NCI-H146 treated with DMSO at 0.1 percent for 48 hours (cell line): ENCODE data around the gene POLDIP3.

Source experiments
- DNase-seq: peaks from one replicate; lab custom pipeline; 2025; ENCODE audit not compliant: unreplicated experiment; lab: John Stamatoyannopoulos, UW

The POLDIP3 gene, protein sequence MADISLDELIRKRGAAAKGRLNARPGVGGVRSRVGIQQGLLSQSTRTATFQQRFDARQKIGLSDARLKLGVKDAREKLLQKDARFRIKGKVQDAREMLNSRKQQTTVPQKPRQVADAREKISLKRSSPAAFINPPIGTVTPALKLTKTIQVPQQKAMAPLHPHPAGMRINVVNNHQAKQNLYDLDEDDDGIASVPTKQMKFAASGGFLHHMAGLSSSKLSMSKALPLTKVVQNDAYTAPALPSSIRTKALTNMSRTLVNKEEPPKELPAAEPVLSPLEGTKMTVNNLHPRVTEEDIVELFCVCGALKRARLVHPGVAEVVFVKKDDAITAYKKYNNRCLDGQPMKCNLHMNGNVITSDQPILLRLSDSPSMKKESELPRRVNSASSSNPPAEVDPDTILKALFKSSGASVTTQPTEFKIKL

DNA sequence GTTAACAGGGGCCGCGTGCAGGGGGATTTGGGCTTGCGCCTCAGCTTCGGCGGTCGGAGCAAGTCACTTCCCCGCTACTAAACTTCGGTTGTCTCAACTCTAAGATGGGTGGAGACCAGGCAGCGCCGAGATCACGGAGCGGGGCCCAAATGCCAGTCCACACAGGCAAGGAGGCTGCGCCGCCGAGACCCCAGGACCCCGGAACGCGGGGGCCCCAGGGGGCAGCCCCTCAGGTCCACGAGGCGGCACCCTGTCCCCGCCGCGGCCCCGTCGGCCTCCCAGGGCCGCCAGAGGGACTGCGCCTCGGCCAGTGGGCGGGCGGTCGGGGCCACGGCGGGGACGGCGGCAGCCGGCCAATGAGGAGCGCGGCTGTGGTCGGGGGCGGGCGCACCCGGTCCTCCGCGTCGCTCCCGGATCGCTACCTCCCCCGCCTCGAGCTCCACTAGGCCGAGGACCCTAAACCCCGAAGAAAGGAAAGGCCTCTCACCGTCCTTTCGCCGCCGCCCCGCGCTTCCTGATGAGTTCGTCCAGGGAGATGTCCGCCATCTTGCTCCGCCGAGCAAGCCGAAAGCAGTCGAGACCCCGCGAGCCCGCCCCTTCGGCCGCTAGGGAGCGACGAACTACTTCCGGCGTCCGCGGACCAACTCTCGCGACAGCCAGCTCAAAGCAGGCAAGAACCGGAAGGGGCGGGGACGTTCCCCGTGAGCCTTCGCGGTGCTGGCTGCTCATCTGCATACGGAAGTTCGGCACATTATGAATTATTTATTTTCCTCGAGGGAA is at the start of gene POLDIP3:
POLDIP3 (minus strand) TSS at position 572 of the 780 bp plus-strand sequence; CDS start at position 546, 26 bp downstream.
- DNase-seq = peak; percentile 98

DNA sequence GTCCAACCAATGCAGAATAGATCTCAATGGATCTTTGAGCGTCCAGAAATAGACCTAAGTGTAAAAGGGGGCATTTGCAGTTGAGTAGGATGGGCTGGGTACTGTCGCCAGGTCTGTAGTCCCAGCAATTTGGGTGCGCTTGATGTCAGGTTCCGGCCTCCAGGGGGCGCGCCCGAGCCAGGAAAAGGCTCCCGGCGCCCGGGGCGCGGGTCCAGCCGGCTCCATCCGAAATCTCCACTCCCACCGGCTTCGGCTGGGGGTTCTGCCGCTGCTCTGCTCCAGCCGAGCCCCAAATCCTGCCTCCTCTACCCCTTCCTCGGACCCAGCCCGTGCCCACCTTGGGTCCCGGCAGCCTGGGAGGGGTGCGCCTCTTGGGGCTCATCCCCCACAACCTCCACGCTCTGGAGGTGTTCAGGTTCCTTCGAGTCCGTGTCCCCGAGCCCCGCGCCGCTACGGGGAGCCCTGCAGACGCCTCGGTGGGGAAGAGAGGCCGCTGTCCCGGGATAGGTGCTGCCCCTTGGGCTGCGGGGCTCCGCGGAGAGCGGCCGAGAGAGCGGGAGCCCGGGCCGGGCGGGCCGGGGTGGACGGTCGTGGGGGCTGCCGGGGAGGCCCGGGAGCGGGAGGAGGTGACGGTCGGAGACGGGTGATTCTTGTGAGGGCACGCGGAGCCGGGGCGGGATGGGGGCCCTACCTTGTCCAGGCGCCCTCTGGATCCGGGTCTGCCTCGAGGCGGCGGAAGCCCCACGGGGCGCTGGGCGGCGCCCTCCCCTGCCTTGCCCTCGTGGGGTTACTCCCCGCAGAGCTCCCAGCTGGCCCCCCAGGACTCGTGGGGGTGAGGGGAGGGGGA is 47.5 kb upstream of the POLDIP3 start:
- DNase-seq = peak; percentile 18

DNA sequence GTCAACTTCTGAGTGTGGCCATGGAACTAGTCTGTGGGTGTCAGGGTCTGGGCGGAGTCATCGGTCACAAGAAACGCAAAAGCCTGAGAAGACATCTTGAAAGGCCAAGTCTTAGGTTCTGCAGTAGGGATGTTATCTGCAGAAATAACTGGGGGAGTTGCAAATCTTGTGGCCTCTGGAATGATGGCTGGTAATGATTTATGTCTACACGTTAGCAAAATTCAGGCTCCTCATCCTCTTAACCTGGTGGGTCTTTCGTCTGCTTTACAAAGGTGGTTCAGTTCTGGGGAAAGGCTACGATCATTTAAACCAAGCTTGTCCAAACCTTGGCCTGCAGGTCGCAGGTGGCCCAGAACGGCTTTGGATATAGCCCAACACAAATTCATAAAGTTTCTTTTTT is 41.9 kb upstream of the POLDIP3 start:
- DNase-seq = no peak

DNA sequence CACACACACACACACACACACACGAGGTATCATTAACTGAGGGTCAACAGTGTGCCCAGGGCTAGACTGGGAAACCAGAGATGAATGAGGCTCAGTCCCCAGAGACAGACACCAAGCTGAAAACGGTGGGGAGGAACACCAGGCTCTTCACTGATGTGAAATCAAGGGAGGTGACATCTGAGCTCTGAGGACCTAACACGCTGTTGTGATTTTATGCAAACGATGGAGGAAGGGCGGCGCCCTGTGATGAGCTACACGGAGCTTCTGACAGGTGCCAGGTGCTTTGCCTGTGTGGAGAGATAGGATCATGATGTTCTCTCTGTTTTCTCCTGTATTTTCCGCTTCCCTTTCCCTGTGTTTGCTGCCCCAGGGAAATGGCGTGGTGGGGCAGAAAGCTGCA is 41.0 kb upstream of the POLDIP3 start:
- DNase-seq = peak; percentile 32

DNA sequence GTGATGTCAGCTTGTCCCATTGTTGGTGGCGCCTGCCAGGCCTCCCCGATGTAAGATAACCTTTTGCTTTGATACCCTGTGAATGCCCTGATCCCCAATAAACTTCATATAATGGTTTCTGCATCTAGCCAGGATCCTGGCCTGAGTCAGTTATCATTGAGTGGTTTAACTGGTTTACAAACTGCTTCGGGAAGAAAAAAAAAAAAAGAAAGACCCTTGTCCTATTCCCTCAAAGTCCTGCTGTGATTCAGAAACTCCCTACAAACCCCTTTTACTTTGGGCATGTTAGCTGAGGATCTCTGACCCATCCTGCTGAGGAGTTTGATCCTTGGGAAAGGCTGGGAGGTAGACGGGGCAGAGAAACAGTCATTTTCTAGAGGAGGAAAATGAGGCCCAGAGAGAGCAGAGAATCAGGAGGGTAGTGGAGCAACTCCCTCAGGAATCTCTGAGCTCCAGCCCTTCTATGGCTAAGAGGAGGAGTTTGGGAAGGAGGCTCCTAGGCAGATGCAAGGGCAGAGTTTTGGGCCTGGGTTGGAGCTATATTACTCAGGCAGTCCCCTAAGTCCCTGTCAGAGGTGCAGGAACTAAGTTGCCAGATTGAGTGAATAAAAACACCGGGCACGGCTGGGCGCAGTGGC is 39.9 kb upstream of the POLDIP3 start:
- no peak for DNase-seq

DNA sequence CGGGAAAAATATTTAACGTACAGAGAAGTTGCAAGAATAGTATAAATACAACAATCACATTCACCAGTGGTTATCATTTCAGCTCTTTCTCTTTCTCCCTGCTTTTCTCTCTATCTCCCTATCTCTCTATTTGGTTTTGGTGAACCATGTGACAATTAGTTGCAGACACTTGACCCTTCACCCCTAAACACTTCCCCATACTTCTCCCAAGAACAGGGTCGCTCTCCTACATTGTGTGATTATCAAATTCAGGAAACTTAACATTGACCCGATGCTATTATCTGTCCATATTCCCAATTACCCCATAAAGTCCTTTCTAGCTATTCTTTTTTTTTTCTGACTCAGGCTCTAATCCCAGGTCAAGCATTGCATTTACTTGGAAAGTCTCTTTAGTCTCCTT is 39.3 kb upstream of the POLDIP3 start:
- no peak for DNase-seq

DNA sequence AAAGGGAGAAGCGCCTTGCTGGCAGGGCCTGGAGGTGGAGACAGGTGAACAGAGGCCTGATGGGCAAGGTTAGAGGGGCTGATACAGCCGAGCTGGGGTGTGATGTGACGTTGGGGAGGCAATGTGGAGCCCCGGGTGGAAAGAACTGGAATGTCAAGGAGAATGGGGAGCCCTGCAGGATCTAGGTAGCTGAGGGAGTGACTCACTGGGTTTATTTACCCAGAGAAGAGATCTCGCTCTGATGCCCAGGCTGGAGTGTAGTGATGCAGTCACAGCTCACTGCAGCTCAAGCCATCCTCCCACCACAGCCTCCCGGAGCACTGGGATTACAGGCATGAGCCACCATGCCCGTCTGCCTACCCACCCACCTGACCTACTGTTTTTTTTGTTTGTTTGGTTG is 36.5 kb upstream of the POLDIP3 start:
- DNase-seq = no peak

DNA sequence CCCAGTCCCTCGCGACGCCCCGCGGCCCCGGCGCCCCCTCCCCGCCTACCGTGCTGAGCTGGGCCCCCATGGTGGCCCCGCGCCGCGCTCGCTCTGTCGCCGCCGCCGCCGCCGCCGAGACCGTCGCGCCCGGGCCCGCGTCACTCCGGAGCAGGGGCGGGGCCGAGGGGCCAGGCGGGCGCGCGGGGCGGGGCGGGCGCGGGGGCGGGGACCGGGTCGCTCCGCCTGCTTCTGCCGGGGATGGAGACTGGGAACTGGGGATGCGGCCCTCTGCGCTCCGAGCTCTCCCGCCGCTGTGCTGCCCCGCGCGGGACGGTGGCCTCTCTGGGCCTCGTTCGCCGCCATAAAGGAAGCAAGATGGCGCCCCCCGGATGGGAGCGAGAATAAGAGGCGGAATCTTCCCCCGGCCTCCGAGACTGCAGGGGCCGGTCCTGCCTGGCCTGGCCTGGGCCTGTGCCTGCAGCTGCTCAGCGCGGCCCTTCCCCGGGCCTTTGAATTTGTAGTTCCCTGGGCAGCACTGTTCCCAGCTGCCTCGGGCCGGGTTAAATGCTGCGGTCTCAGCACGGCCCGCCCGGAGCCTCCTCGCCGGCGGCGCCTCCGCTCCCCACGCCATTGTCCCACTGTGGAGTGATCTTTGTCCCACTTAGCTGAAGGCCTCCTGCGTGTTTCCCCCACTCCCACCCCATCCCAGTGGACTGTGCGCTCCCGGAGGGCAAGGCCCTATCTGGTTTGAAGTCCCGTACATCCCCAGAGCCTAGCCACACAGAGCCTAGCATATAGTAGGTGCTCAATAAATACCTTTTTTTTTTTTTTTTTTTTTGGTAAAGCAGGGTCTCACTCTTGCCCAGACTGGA is 34.8 kb upstream of the POLDIP3 start, which contains the start of gene CYB5R3:
CYB5R3 (minus strand) TSS at position 147 of the 854 bp plus-strand sequence; CDS start at position 70, 77 bp downstream.
- peak; percentile 42 for DNase-seq

DNA sequence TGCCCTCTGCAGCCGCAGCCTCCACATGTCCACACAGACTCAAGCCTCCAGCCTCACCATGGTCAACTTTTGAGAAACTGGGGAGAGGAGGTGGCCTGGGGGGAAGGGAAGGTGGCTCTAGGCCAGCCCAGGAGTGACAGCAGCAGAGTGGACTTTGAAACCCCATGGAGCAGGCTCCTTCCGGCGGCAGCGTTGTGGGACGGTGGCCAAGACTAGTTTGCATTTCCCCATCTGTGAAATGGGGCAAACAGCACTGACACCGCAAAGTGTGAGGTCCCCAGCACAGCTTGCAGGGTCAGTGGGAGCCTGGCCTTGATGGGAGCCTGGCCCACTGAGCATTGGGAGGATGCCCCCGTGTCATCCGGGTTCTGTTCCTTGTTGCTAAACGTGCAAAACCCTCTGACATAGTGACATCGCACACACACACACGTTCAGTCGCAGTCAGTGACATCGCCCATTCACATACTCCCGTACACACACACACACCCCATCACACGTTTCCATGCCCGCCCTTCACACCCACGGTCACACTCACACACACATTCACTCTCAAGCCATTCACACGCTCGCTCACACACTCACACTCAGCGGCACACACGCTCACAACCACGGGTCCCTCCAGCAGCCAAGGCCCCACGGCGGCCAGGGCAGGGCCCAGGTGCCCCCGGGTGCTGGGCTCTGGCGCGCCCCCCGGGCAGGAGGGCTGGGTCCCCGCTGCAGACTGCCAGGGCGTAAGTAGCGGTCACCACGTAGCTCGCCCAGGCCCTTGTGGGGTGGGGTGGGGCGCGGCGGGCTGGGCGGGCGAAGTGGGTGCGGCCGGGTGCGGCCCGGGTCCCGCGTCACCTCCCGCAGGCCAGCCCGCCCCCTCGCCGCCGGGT is 33.9 kb upstream of the POLDIP3 start:
- DNase-seq = no peak

DNA sequence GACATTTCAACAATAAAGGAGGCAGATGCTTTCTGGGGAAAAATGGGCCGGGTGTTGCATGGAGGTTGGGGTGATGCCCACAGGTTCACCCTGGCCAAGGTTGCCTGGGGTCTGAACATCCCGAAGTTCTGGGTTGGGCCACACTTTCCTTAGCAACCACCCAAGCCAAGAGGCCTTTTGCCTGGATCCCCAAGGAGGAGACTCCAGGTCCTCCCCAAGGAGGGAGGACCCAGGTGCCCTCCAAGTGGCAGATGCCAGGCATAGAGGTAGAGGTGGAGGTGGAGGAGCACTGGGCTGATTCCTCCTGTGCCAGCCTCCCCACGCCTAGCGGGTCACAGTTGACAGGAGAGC is 33.3 kb upstream of the POLDIP3 start:
- DNase-seq = no peak

DNA sequence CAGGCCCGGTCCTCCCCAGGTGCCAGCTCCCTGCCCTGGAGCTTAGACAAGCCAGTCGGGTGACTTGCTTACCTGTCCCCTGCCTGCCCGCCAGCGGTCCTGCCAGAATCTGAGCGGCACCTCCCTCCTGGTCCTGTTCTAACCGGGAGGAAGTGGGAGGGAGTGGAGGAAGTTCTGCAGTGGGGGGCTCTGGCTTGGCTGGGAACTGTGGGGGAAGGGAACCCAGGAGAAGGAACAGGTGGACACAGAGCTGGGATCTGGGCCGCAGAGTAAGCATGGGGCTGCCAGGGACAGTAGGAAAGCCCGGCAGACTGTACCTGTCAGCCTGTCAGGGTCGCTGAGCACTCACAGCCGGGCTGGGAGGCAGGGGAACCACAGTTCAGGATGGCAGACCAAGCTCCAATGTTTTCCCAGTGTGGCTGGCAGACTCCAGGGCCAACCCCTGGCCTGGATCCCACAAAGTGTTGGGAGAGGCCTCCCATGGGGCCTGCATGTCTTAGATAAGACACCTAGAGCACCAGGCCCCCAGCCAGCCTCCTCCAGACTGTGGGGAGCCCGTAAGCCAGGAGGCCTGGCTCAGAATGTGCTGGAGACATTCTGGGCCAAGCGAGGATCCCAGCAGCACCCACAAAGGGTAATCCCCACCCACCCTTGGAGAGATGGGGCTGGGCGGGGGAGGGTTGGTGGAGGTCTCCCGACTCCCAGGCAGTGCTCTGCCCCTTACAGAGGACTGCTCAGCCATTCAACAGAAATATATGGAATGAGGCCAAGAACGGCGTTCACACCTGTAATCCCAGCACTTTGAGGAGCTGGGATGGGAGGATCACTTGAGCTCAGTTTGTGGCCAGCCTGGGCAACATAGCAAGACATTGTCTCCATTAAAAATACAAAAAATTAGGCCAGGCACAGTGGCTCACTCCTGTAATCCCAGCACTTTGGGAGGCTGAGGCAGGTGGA is 32.2 kb upstream of the POLDIP3 start:
- DNase-seq = no peak

DNA sequence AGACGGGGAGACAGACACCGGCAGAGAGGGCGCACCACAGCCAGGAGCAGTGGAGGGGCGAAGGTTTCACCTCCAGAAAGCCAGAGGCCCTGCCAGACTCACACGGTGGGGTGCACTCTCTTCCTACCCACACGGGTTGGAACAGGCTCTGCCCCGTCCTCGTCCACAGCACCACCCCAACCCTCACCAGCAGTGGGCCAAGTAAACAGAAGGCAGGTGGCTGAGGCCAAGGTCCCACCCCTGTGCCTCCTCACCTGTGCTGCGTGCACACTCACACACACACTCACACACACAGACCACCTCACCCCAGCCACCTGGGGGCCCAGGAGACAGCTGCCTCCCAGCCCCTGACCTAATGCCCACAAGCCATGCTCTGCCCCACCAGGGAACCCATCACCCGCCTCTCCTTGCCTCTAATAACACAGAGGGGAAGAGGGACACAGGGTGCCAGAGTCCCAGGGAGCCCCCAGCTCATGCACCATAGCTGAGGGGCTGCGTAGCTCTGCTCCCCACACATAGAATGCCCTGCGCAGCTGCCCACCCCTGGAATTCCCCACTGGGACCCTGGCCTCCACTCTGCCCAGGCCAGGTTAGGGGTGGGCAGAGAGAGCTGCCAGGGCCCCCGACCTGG is 31.4 kb upstream of the POLDIP3 start:
- DNase-seq = no peak

DNA sequence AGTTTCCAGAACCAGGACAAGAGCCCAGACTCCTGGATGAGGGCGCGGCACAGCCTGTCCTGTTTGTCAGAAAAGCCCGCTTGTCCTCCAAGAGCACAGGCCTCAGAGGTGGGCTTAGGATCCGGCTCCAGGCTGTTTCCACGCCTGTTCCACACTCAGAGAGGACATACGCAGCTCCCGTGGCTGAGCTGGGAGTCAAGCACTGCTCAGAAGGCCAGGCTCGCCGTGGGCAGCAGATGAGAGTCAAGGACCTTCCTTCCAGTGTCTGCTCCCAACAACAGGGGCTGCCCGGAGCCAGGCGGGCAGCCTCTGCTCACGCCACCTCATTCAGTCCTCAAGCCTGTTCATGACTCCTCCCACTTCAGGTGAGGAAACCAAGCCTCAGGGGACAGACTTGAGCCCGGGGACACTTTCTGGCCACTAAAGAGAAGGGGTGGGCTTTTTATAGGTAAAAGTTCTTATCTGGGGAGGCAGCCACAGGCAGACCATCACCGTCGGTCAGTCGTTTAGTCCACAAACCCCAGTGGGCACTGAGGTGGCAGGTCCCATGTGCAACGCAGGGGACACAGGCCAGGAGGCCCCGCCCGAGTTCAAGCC is 30.8 kb upstream of the POLDIP3 start:
- DNase-seq = no peak

DNA sequence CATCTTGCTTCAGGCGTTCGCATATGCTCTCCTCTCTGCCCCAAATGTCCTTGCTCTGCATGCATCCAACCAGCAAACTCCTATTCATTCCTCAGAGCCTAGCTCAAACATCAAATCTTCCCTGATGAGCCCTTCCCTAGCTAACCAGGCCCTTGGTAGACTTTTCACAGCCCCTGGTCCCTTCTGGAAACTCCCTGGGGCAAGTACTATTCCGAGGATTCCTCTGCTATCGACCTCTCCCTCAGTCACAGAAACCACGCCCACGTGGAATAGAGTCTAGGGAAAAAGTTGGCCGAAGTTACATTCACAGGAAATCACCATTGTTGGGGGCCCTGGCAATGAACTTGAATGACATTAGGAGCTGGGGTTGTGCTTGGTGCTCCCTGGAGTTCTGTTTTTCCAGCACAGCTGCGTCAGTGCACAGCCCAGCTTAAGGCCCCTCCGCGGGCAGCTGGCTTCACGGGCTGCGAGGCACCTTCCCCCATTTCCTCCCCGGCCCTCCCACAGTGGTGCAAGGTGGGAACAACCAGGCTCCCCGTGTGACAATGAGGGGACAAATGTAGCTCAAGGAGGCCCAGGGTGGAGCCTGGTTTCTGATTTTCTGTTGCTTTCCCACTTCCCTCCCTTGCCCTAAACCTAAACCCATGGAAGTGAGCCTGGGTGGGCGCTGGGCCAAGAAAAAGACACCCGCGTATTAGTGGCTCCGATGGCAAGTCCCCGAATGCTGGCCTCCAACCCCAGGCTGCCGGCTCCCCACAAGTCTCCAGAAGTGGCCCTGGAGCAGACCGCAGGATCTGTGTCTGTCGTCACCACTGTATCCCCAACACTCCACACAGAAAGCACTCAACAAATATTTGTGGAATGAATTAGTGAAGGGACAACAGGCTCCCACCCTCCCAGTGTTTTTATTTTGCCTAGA is 30.0 kb upstream of the POLDIP3 start:
- DNase-seq = no peak

DNA sequence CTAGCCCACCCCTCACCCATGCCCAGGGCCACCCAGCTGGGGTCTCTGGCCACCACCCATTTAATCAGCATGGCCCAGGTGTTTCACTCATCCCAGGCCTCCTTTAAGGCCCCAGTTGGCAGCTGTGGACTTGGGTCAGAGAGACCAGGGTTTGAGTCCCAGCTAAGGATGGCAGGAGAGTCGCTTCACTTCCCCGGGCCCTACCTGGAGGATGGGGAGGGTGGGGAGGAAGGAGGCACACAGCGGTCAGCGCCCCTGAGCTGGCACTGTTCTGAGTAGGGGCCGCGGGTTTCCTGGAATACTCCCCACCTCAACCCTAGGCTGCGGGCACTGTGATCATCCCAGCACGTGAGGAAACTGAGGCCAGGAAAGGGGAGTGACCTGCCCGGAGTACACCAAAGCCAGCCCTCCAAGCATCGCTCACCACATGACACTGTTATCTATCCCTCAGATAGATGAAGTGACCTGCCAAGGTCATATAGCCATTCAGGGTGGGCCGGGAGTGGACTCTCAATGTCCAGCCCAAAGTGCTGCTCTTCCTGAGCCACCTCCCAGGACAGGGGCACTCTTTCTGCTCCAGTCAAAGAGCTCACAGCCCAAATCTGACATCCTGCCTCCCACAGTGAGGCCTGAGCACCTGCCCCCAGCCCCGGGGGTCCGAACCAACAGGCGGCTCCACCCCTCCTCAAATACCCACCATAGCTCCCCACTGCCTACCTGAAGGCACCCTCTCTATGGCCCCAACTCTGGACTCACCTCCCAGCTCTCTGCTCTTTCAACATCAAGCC is 29.1 kb upstream of the POLDIP3 start:
- DNase-seq = no peak
